Aorta (tissue), 5 donors: Measurements from ENCODE around the gene ARHGAP24. TPM values are rescaled to one million over a fixed set of nuclear protein-coding genes. Genes with fewer than 3 reads are reported as not detected.
"Not testable (repeated sequence)": the region's sequence is repeated elsewhere in the genome, so short reads cannot be mapped to it uniquely, and the experiment has no call there.

Experiments
- ATAC-seq: fragments of 200-7000 bp; cut with Tn5 transposase; one replicate; pipeline ENCODE4 v1.9.1; 2022; ENCODE audit warnings: moderate library complexity; ENCODE audit not compliant: low FRiP score
- DNase-seq, 2 donors: peaks; one replicate each; pipeline ENCODE4 v3.0.0-alpha.2; 2020
- H3K27ac ChIP-seq, 2 donors: one replicate each; pipeline ENCODE4 v1.5.1; 2013; ENCODE audit warnings: low read length in 2 of 2, mild to moderate bottlenecking in 2 of 2, moderate library complexity in 2 of 2, control low read depth in 1 of 2, inconsistent platforms in 1 of 2, low read depth in 1 of 2
- H3K27me3 ChIP-seq, 2 donors: one replicate each; pipeline ENCODE4 v1.6.1; 2013; ENCODE audit warnings: control low read depth in 1 of 2, low read length in 1 of 2, mild to moderate bottlenecking in 1 of 2, moderate library complexity in 1 of 2; ENCODE audit not compliant: insufficient read depth in 2 of 2, control insufficient read depth in 1 of 2
- H3K36me3 ChIP-seq, 2 donors: one replicate each; pipeline ENCODE4 v1.6.1; 2013; ENCODE audit warnings: control low read depth in 1 of 2, low read length in 1 of 2, mild to moderate bottlenecking in 1 of 2; ENCODE audit not compliant: insufficient read depth in 2 of 2, control insufficient read depth in 1 of 2
- H3K4me1 ChIP-seq, 2 donors: one replicate each; pipeline ENCODE4 v1.6.1; 2013; ENCODE audit warnings: low read length in 2 of 2, control low read depth in 1 of 2, mild to moderate bottlenecking in 1 of 2, moderate library complexity in 1 of 2; ENCODE audit not compliant: insufficient read depth in 2 of 2, control insufficient read depth in 1 of 2
- H3K4me3 ChIP-seq, 2 donors: one replicate each; pipeline ENCODE4 v1.5.1; 2013; ENCODE audit warnings: low read length in 2 of 2, control low read depth in 1 of 2, mild to moderate bottlenecking in 1 of 2
- H3K9me3 ChIP-seq: one replicate; pipeline ENCODE4 v1.6.1; 2013; ENCODE audit warnings: mild to moderate bottlenecking, low read length; ENCODE audit not compliant: control insufficient read depth
- WGBS, 2 donors: extraction: QIAGEN DNeasy Blood & Tissue Kit; methylation state at CpG; one replicate each; pipeline ENCODE4 v1.1.7; 2013; 5-methylcytosine and 5-hydroxymethylcytosine counted together
- intact Hi-C, 2 donors: fragments of 100-400 bp; cut with DNase I; formaldehyde crosslinking; loops; one replicate each; pipeline versions ENCODE4 v1.14.2 to v1.15.0; 2022
- polyA plus RNA-seq, 2 donors: library from polyadenylated mRNA; stranded (reverse); fragments of 200-250 nt; gene quantifications; one replicate each; pipeline ENCODE4 v1.2.3, GENCODE V29; 2013
- total RNA-seq, 2 donors: library from RNA; stranded (reverse); fragmentation: NEBNext Ultra II Directional; extraction: Animal tissue kit (Norgen Biotek cat#: 25700); gene quantifications; one replicate each; pipeline ENCODE4 v1.2.1, GENCODE V29; 2021
- donor health status: healthy with polysubstance abuse.
- donor health status: Bipolar disorder and iron deficiency.
- donor health status: DM: no; HTN: no; CAD: no.
- donor health status: DM: no; HTN: no; CAD: no.
- donor health status: DM: yes; HTN: yes; CAD: no.

Gene ARHGAP24
- total and polyA plus RNA-seq, 4 donors, result 13.4 to 35.2 (median 34.0) TPM

- Histone ChIP-seq H3K27me3 (no peaks in the 10 kb centered on the region), H3K27ac (no peak overlapping the region), H3K9me3 (no peaks in the 10 kb centered on the region), H3K36me3 (no peaks in the 10 kb centered on the region), H3K4me1 (no peaks in the 10 kb centered on the region), H3K4me3 (no peak overlapping the region)
- intact Hi-C loops, result no loop called here
- WGBS, 2 donors, result 82 to 86% methylated on average over 2 of the region's 2 CpGs
- DNase-seq (no peak), ATAC-seq (no peak)
These were observed 33.7 kb downstream of the ARHGAP24 start for GRCh38 chr4:85508654-85509053.

- Histone ChIP-seq H3K9me3 (no peaks in the 10 kb centered on the region), H3K27me3 (no peaks in the 10 kb centered on the region), H3K27ac (no peak overlapping the region), H3K36me3 (no peaks in the 10 kb centered on the region), H3K4me1 (no peaks in the 10 kb centered on the region), H3K4me3 (no peak overlapping the region)
- WGBS, 2 donors, result 47 to 59% methylated on average over 5 of the region's 5 CpGs
- ATAC-seq, result no peak
- DNase-seq, result no peak
- intact Hi-C loops, result no loop called here
These were observed 35.1 kb downstream of the ARHGAP24 start for GRCh38 chr4:85509882-85510631.

GRCh38 chr4:85510632-85510984 lies 35.7 kb downstream of the ARHGAP24 start:
- DNase-seq (no peak), ATAC-seq (no peak)
- Histone ChIP-seq H3K4me3 (no peak overlapping the region), H3K27ac (no peak overlapping the region), H3K27me3 (no peaks in the 10 kb centered on the region), H3K9me3 (no peaks in the 10 kb centered on the region), H3K4me1 (no peaks in the 10 kb centered on the region), H3K36me3 (no peaks in the 10 kb centered on the region)
- WGBS, 2 donors, result 80 to 82% methylated on average over 3 of the region's 3 CpGs
- intact Hi-C loops, result no loop called here

- no peak for DNase-seq
- H3K4me3 ChIP-seq, result no peak overlapping the region
- intact Hi-C loops, result no loop called here
- no peak overlapping the region for H3K27ac ChIP-seq
- no peak for ATAC-seq
- no peaks in the 10 kb centered on the region for H3K4me1 ChIP-seq
- H3K9me3 ChIP-seq, result no peaks in the 10 kb centered on the region
- no peaks in the 10 kb centered on the region for H3K27me3 ChIP-seq
- no peaks in the 10 kb centered on the region for H3K36me3 ChIP-seq
- 2 to 27% methylated on average over 2 of the region's 2 CpGs for WGBS, 2 donors
These were observed 37.7 kb downstream of the ARHGAP24 start for GRCh38 chr4:85512446-85513205.

GRCh38 chr4:85514117-85514516 lies 39.2 kb downstream of the ARHGAP24 start:
- no peaks in the 10 kb centered on the region for H3K4me1 ChIP-seq
- intact Hi-C loops, result no loop called here
- 70 to 92% methylated on average over 1 of the region's 1 CpG for WGBS, 2 donors
- no peaks in the 10 kb centered on the region for H3K9me3 ChIP-seq
- no peak overlapping the region for H3K27ac ChIP-seq
- no peak overlapping the region for H3K4me3 ChIP-seq
- no peak for ATAC-seq
- DNase-seq, result no peak
- H3K27me3 ChIP-seq, result no peaks in the 10 kb centered on the region
- no peaks in the 10 kb centered on the region for H3K36me3 ChIP-seq

GRCh38 chr4:85514783-85515182 lies 39.8 kb downstream of the ARHGAP24 start:
- no peaks in the 10 kb centered on the region for H3K4me1 ChIP-seq
- ATAC-seq (no peak), DNase-seq (no peak)
- no peaks in the 10 kb centered on the region for H3K27me3 ChIP-seq
- intact Hi-C loops, result no loop called here
- no peak overlapping the region for H3K27ac ChIP-seq
- H3K4me3 ChIP-seq, result no peak overlapping the region
- whole genome bisulfite sequencing, 2 donors, result 81 to 89% methylated on average over 5 of the region's 5 CpGs
- no peaks in the 10 kb centered on the region for H3K36me3 ChIP-seq
- H3K9me3 ChIP-seq, result no peaks in the 10 kb centered on the region

- WGBS, 2 donors, result 0 to 87% methylated on average over 1 of the region's 1 CpG
- Histone ChIP-seq H3K27me3 (no peaks in the 10 kb centered on the region), H3K36me3 (no peaks in the 10 kb centered on the region), H3K4me1 (no peaks in the 10 kb centered on the region), H3K4me3 (no peak overlapping the region), H3K27ac (no peak overlapping the region), H3K9me3 (no peaks in the 10 kb centered on the region)
- DNase-seq (no peak), ATAC-seq (no peak)
- intact Hi-C loops, result no loop called here
These were observed 40.8 kb downstream of the ARHGAP24 start for GRCh38 chr4:85515701-85516100.

GRCh38 chr4:85518526-85518925 lies 43.6 kb downstream of the ARHGAP24 start:
- H3K9me3 ChIP-seq, intact Hi-C loops, H3K27ac ChIP-seq, H3K27me3 ChIP-seq, H3K4me1 ChIP-seq, ATAC-seq, H3K36me3 ChIP-seq, H3K4me3 ChIP-seq, DNase-seq: not testable (repeated sequence)
- WGBS, 2 donors, result 61 to 80% methylated on average over 3 of the region's 3 CpGs
